CD8-positive, alpha-beta memory T cell (primary cell): ENCODE data around the gene MAN2B2. TPM values are rescaled to one million over a fixed set of nuclear protein-coding genes. Genes with fewer than 3 reads are reported as not detected.
"Not testable (repeated sequence)": the region's sequence is repeated elsewhere in the genome, so short reads cannot be mapped to it uniquely, and the experiment has no call there.

Source experiments
- CTCF ChIA-PET: fragments of 350-600 bp; sonication (Branson Sonifier 250); formaldehyde crosslinking; loops from one replicate; lab custom pipeline; 2021; ENCODE audit warnings: antibody characterized with exemption; lab: Charles Lee
- POLR2A ChIA-PET: fragments of 350-600 bp; sonication (Branson Sonifier 250); formaldehyde crosslinking; loops from one replicate; lab custom pipeline; 2021; ENCODE audit warnings: antibody characterized with exemption; lab: Charles Lee
- DNase-seq, 5 donors: peaks; one replicate each; pipeline versions ENCODE4 v3.0.0 to v3.0.0-alpha.2; 2020 to 2022; ENCODE audit warnings: mixed read lengths in 1 of 5
- H3K27ac ChIP-seq: one replicate; pipeline ENCODE4 v1.7.0; 2013; ENCODE audit warnings: low read depth, mild to moderate bottlenecking, low read length, moderate library complexity
- H3K27me3 ChIP-seq: 2 replicates; pipeline ENCODE4 v1.7.0; 2013; ENCODE audit warnings: low read length, mild to moderate bottlenecking; ENCODE audit not compliant: insufficient read depth, poor library complexity, severe bottlenecking
- H3K36me3 ChIP-seq: 2 replicates; pipeline ENCODE4 v1.7.0; 2013; ENCODE audit warnings: mild to moderate bottlenecking, low read length, moderate library complexity; ENCODE audit not compliant: insufficient read depth
- H3K4me1 ChIP-seq: 2 replicates; pipeline ENCODE4 v1.7.0; 2013; ENCODE audit warnings: mild to moderate bottlenecking, low read length, moderate library complexity; ENCODE audit not compliant: insufficient read depth
- H3K4me3 ChIP-seq: 2 replicates; pipeline ENCODE4 v1.7.0; 2013; ENCODE audit warnings: mild to moderate bottlenecking, low read length
- H3K9me3 ChIP-seq: 2 replicates; pipeline ENCODE4 v1.7.0; 2013; ENCODE audit warnings: mild to moderate bottlenecking, low read length
- H3K27ac Mint-ChIP-seq, 8 donors: one replicate each; pipeline ENCODE4 v1.8.0; 2020 to 2021; ENCODE audit warnings: mixed read lengths in 8 of 8, mild to moderate bottlenecking in 6 of 8, inconsistent platforms in 3 of 8, moderate library complexity in 3 of 8
- H3K27me3 Mint-ChIP-seq, 2 donors: one replicate each; pipeline ENCODE4 v1.8.0; 2020 to 2021; ENCODE audit warnings: mixed read lengths in 2 of 2, mild to moderate bottlenecking in 1 of 2, moderate library complexity in 1 of 2
- H3K36me3 Mint-ChIP-seq, 3 donors: one replicate each; pipeline ENCODE4 v1.8.0; 2020 to 2021; ENCODE audit warnings: mixed read lengths in 3 of 3, inconsistent platforms in 1 of 3, mild to moderate bottlenecking in 1 of 3
- H3K4me1 Mint-ChIP-seq, 3 donors: one replicate each; pipeline ENCODE4 v1.8.0; 2020 to 2021; ENCODE audit warnings: mixed read lengths in 3 of 3, inconsistent platforms in 1 of 3, mild to moderate bottlenecking in 1 of 3
- H3K4me3 Mint-ChIP-seq, 7 donors: one replicate each; pipeline ENCODE4 v1.8.0; 2020 to 2021; ENCODE audit warnings: mixed read lengths in 7 of 7, mild to moderate bottlenecking in 6 of 7, moderate library complexity in 4 of 7, inconsistent platforms in 2 of 7
- H3K9me3 Mint-ChIP-seq, 5 donors: one replicate each; pipeline ENCODE4 v1.8.0; 2020 to 2022; ENCODE audit warnings: mixed read lengths in 5 of 5, mild to moderate bottlenecking in 3 of 5, moderate library complexity in 2 of 5, inconsistent platforms in 1 of 5
- polyA plus RNA-seq: library from polyadenylated mRNA; unstranded; fragments of 300-500 nt; fragmentation: Illumina TruSeq; gene quantifications from one replicate; pipeline ENCODE4 v1.2.3, GENCODE V29; 2021
- total RNA-seq, 2 experiments: library from RNA; stranded (reverse); gene quantifications; one replicate each; pipeline ENCODE4 v1.2.3, GENCODE V29; 2021

Gene MAN2B2
- total and polyA plus RNA-seq, 3 experiments from 2014 or later, result 17.5 to 33.5 (median 18.3) TPM

- H3K27me3 ChIP-seq, result no peaks in the 10 kb centered on the region
- no peaks in the 10 kb centered on the region for H3K9me3 Mint-ChIP-seq
- no peak for DNase-seq
- H3K4me3 ChIP-seq, result no peak overlapping the region
- H3K4me3 Mint-ChIP-seq, result no peak overlapping the region
- ChIA-PET CTCF (no interaction called here), POLR2A (no interaction called here)
- no peak overlapping the region for H3K27ac ChIP-seq
- no peaks in the 10 kb centered on the region for H3K4me1 ChIP-seq
- H3K9me3 ChIP-seq, result no peaks in the 10 kb centered on the region
- H3K27me3 Mint-ChIP-seq, result peaks cover 0 to 2% of the 10 kb centered on the region in 2 donors
- peak overlapping the region in 1 of 8 donors; percentile 47 for H3K27ac Mint-ChIP-seq
- no peaks in the 10 kb centered on the region for H3K36me3 ChIP-seq
- peaks cover 0 to 17% (median 4%) of the 10 kb centered on the region in 3 donors for H3K36me3 Mint-ChIP-seq
- no peaks in the 10 kb centered on the region for H3K4me1 Mint-ChIP-seq
Observed at GRCh38 chr4:6625256-6625655, 50.3 kb downstream of the MAN2B2 start.

- ChIA-PET POLR2A (no interaction called here), CTCF (no interaction called here)
- Mint-ChIP-seq H3K27ac (no peak overlapping the region), H3K36me3 (peaks cover 0 to 10% (median 4%) of the 10 kb centered on the region in 3 donors), H3K27me3 (peaks cover 0 to 2% of the 10 kb centered on the region in 2 donors), H3K9me3 (no peaks in the 10 kb centered on the region), H3K4me3 (no peak overlapping the region), H3K4me1 (no peaks in the 10 kb centered on the region)
- no peaks in the 10 kb centered on the region for H3K9me3 ChIP-seq
- no peaks in the 10 kb centered on the region for H3K4me1 ChIP-seq
- no peak overlapping the region for H3K27ac ChIP-seq
- H3K27me3 ChIP-seq, result no peaks in the 10 kb centered on the region
- H3K36me3 ChIP-seq, result no peaks in the 10 kb centered on the region
- no peak for DNase-seq
- no peak overlapping the region for H3K4me3 ChIP-seq
Observed at GRCh38 chr4:6626066-6626465, 51.1 kb downstream of the MAN2B2 start.

GRCh38 chr4:6627832-6628231, 52.8 kb downstream of the MAN2B2 start:
- Histone ChIP-seq H3K27me3 (no peaks in the 10 kb centered on the region), H3K4me3 (no peak overlapping the region), H3K9me3 (no peaks in the 10 kb centered on the region), H3K36me3 (no peaks in the 10 kb centered on the region), H3K4me1 (no peaks in the 10 kb centered on the region), H3K27ac (no peak overlapping the region)
- H3K9me3 Mint-ChIP-seq, result no peaks in the 10 kb centered on the region
- no peaks in the 10 kb centered on the region for H3K36me3 Mint-ChIP-seq
- no peak for DNase-seq
- ChIA-PET CTCF (no interaction called here), POLR2A (no interaction called here)
- peak overlapping the region in 1 of 8 donors; percentile 33 for H3K27ac Mint-ChIP-seq
- H3K4me3 Mint-ChIP-seq, result no peak overlapping the region
- no peaks in the 10 kb centered on the region for H3K4me1 Mint-ChIP-seq
- peaks cover 0 to 2% of the 10 kb centered on the region in 2 donors for H3K27me3 Mint-ChIP-seq

GRCh38 chr4:6628484-6628883, 53.5 kb downstream of the MAN2B2 start:
- POLR2A ChIA-PET, H3K36me3 ChIP-seq, H3K4me1 Mint-ChIP-seq, H3K27ac ChIP-seq, H3K27me3 Mint-ChIP-seq, H3K27ac Mint-ChIP-seq, H3K9me3 Mint-ChIP-seq, H3K27me3 ChIP-seq, H3K4me1 ChIP-seq, CTCF ChIA-PET, H3K4me3 Mint-ChIP-seq, H3K4me3 ChIP-seq, H3K9me3 ChIP-seq, H3K36me3 Mint-ChIP-seq, DNase-seq: not testable (repeated sequence)

GRCh38 chr4:6632125-6632524, 57.1 kb downstream of the MAN2B2 start:
- Mint-ChIP-seq H3K9me3 (no peaks in the 10 kb centered on the region), H3K27ac (no peak overlapping the region), H3K4me1 (no peaks in the 10 kb centered on the region), H3K27me3 (peaks cover 0 to 2% of the 10 kb centered on the region in 2 donors), H3K4me3 (no peak overlapping the region), H3K36me3 (no peaks in the 10 kb centered on the region)
- no peaks in the 10 kb centered on the region for H3K4me1 ChIP-seq
- no peaks in the 10 kb centered on the region for H3K27me3 ChIP-seq
- CTCF ChIA-PET, result no interaction called here
- H3K4me3 ChIP-seq, result no peak overlapping the region
- H3K27ac ChIP-seq, result no peak overlapping the region
- no peaks in the 10 kb centered on the region for H3K36me3 ChIP-seq
- POLR2A ChIA-PET, result no interaction called here
- no peak for DNase-seq
- no peaks in the 10 kb centered on the region for H3K9me3 ChIP-seq

GRCh38 chr4:6633091-6633906, 58.3 kb downstream of the MAN2B2 start:
- Histone ChIP-seq H3K27ac (no peak overlapping the region), H3K9me3 (no peaks in the 10 kb centered on the region), H3K36me3 (no peaks in the 10 kb centered on the region), H3K4me1 (no peaks in the 10 kb centered on the region), H3K27me3 (no peaks in the 10 kb centered on the region), H3K4me3 (no peak overlapping the region)
- peaks cover 0 to 2% of the 10 kb centered on the region in 2 donors for H3K27me3 Mint-ChIP-seq
- H3K9me3 Mint-ChIP-seq, result no peaks in the 10 kb centered on the region
- ChIA-PET CTCF (interaction anchor here (1.2 to 1.4 kb wide), 2 partner anchors 87 to 240 kb away, joined by 3 to 7 read pairs; no protein-coding TSS in a partner anchor), POLR2A (interaction anchor here (1.0 kb wide), 1 partner anchor 76 kb away, joined by 3 read pairs; the partner anchor contains the start of gene MRFAP1L1)
- H3K27ac Mint-ChIP-seq, result peak overlapping the region in 1 of 8 donors; percentile 33
- H3K4me3 Mint-ChIP-seq, result peak overlapping the region in 1 of 7 donors; percentile 22
- no peaks in the 10 kb centered on the region for H3K36me3 Mint-ChIP-seq
- no peak for DNase-seq
- H3K4me1 Mint-ChIP-seq, result peaks cover 0 to 2% (median under 1%) of the 10 kb centered on the region in 3 donors

- ChIA-PET CTCF (no interaction called here), POLR2A (interaction anchor here (0.6 to 1.0 kb wide), 2 partner anchors 11 to 75 kb away, joined by 3 to 8 read pairs; partner anchors contain the start of gene MRFAP1L1)
- Mint-ChIP-seq H3K9me3 (no peaks in the 10 kb centered on the region), H3K27me3 (no peaks in the 10 kb centered on the region), H3K4me1 (peaks cover 2 to 6% (median 5%) of the 10 kb centered on the region in 3 donors), H3K27ac (peak overlapping the region in 1 of 8 donors; percentile 36), H3K4me3 (no peak overlapping the region), H3K36me3 (no peaks in the 10 kb centered on the region)
- H3K36me3 ChIP-seq, result no peaks in the 10 kb centered on the region
- H3K4me1 ChIP-seq, result peaks cover 2% of the 10 kb centered on the region
- no peak overlapping the region for H3K4me3 ChIP-seq
- no peak for DNase-seq
- H3K9me3 ChIP-seq, result no peaks in the 10 kb centered on the region
- H3K27ac ChIP-seq, result no peak overlapping the region
- no peaks in the 10 kb centered on the region for H3K27me3 ChIP-seq
Observed at GRCh38 chr4:6634746-6635145, 59.8 kb downstream of the MAN2B2 start.

- Mint-ChIP-seq H3K27ac (peak overlapping the region in 3 of 8 donors; percentile 32 to 84 (median 64)), H3K9me3 (no peaks in the 10 kb centered on the region), H3K27me3 (peaks cover 0 to 3% of the 10 kb centered on the region in 2 donors), H3K4me1 (peaks cover 37 to 46% (median 44%) of the 10 kb centered on the region in 3 donors), H3K4me3 (peak overlapping the region in 5 of 7 donors; percentile 0 to 90 (median 63)), H3K36me3 (peaks cover 14 to 39% (median 14%) of the 10 kb centered on the region in 3 donors)
- H3K27ac ChIP-seq, result no peak overlapping the region
- no peak for DNase-seq
- H3K9me3 ChIP-seq, result no peaks in the 10 kb centered on the region
- peaks cover 31% of the 10 kb centered on the region for H3K4me1 ChIP-seq
- CTCF ChIA-PET, result no interaction called here
- no peak overlapping the region for H3K4me3 ChIP-seq
- H3K36me3 ChIP-seq, result peaks cover 19% of the 10 kb centered on the region
- no peaks in the 10 kb centered on the region for H3K27me3 ChIP-seq
- POLR2A ChIA-PET, result interaction anchor here (0.7 to 3.0 kb wide), 3 partner anchors 35 to 302 kb away, joined by 4 to 15 read pairs (median 6); a partner anchor contains a TSS
Observed at GRCh38 chr4:6639137-6639680, 64.2 kb downstream of the MAN2B2 start.
